Endothelial cell of umbilical vein (primary cell): ENCODE data around the gene ABTB1. TPM values are rescaled to one million over a fixed set of nuclear protein-coding genes. Genes with fewer than 3 reads are reported as not detected.

Experiments
- BruUV-seq: library from RNA; stranded (reverse); fragments of 400-500 nt; replicated peaks from 2 replicates; lab custom pipeline; 2021; lab: Mats Ljungman, UMichigan
- CTCF ChIA-PET: fragments of 300-600, 350-600 bp; sonication (Branson Sonifier 250); formaldehyde crosslinking; loops from one replicate; lab custom pipeline; 2021; ENCODE audit warnings: antibody characterized with exemption, inconsistent platforms; lab: Charles Lee
- POLR2A ChIA-PET: fragments of 300-600, 350-600 bp; sonication (Branson Sonifier 250); formaldehyde crosslinking; loops from one replicate; lab custom pipeline; 2021; ENCODE audit warnings: antibody characterized with exemption, inconsistent platforms; lab: Charles Lee
- DNase-seq: peaks from one replicate; pipeline ENCODE4 v3.0.0-alpha.2; 2011; ENCODE audit warnings: low read depth, low spot score
- FAIRE-seq: peaks from 2 replicates; lab custom pipeline; 2011; peaks lifted over from hg19 to GRCh38; lab: Jason Lieb, UNC
- H2AFZ ChIP-seq: 2 replicates; pipeline ENCODE4 v1.6.0; 2012; ENCODE audit warnings: low read depth, low read length, control low read depth, inconsistent platforms
- H3K27ac ChIP-seq: 2 replicates; pipeline ENCODE4 v1.5.1; 2011; ENCODE audit warnings: low read depth, mild to moderate bottlenecking, control low read depth, low read length, moderate library complexity; ENCODE audit not compliant: insufficient read depth
- H3K27me3 ChIP-seq, 2 experiments: 2 replicates each; pipeline versions ENCODE4 v1.6.0 to v1.6.1; 2011; ENCODE audit warnings: low read length in 2 of 2, mixed read lengths in 1 of 2; ENCODE audit not compliant: control insufficient read depth in 2 of 2, insufficient read depth in 2 of 2
- H3K36me3 ChIP-seq, 2 experiments: 2 replicates in 1 of 2; 3 replicates in 1 of 2; pipeline ENCODE4 v1.5.1; 2011; ENCODE audit warnings: low read length in 2 of 2, mild to moderate bottlenecking in 1 of 2, moderate library complexity in 1 of 2; ENCODE audit not compliant: control insufficient read depth in 2 of 2, insufficient read depth in 2 of 2; ENCODE audit errors: extremely low read depth in 1 of 2
- H3K4me1 ChIP-seq: 3 replicates; pipeline ENCODE4 v1.5.1; 2011; ENCODE audit warnings: mild to moderate bottlenecking, low read length; ENCODE audit not compliant: control insufficient read depth, insufficient read depth; ENCODE audit errors: extremely low read depth
- H3K4me2 ChIP-seq: 2 replicates; pipeline ENCODE4 v1.6.1; 2011; ENCODE audit warnings: low read length, control low read depth, mixed read lengths; ENCODE audit not compliant: insufficient read depth
- H3K4me3 ChIP-seq, 3 experiments: fragments of 200-600 bp in 1 of 3; sonication (generic), shearing (Covaris generic) in 1 of 3; replicated peaks in 1 of 3; 2 replicates each; pipeline ENCODE4 v1.5.1; 2011 to 2016; ENCODE audit warnings: control low read depth in 3 of 3, low read length in 3 of 3, mild to moderate bottlenecking in 2 of 3, inconsistent platforms in 1 of 3, low read depth in 1 of 3, moderate library complexity in 1 of 3; ENCODE audit not compliant: insufficient read depth in 1 of 3
- H3K79me2 ChIP-seq: 2 replicates; pipeline ENCODE4 v1.6.0; 2012; ENCODE audit warnings: low read length, inconsistent platforms; ENCODE audit not compliant: control insufficient read depth, insufficient read depth
- H3K9ac ChIP-seq: replicated peaks from 2 replicates; pipeline ENCODE3; 2011; ENCODE audit warnings: low read length, control low read depth; ENCODE audit not compliant: insufficient read depth; ENCODE audit errors: extremely low read depth
- H3K9me1 ChIP-seq: replicated peaks from 3 replicates; pipeline ENCODE4 v1.6.0; 2011; ENCODE audit warnings: mild to moderate bottlenecking, low read length; ENCODE audit not compliant: control insufficient read depth, insufficient read depth; ENCODE audit errors: extremely low read depth
- H3K9me3 ChIP-seq: replicated peaks from 2 replicates; pipeline ENCODE4 v1.5.1; 2012; ENCODE audit warnings: low read length, inconsistent platforms; ENCODE audit not compliant: control insufficient read depth, insufficient read depth
- H4K20me1 ChIP-seq: replicated peaks from 2 replicates; pipeline ENCODE3; 2011; ENCODE audit warnings: mild to moderate bottlenecking, low read length; ENCODE audit not compliant: control insufficient read depth, insufficient read depth; ENCODE audit errors: extremely low read depth
- EZH2 ChIP-seq: IDR thresholded peaks from 2 replicates; pipeline ENCODE4 v1.6.1; 2012; ENCODE audit warnings: borderline replicate concordance, low read depth, mild to moderate bottlenecking, moderate library complexity, low read length, inconsistent platforms; ENCODE audit not compliant: severe bottlenecking
- FOS ChIP-seq: IDR thresholded peaks from 2 replicates; pipeline ENCODE4 v1.6.1; 2011; ENCODE audit warnings: mild to moderate bottlenecking, low read length, moderate library complexity, borderline replicate concordance; ENCODE audit not compliant: insufficient read depth
- GATA2 ChIP-seq: IDR thresholded peaks from 2 replicates; pipeline ENCODE4 v1.7.0; 2011; ENCODE audit warnings: low read depth, mild to moderate bottlenecking, moderate library complexity, mixed read lengths, low read length; ENCODE audit not compliant: insufficient read length, insufficient read depth
- JUN ChIP-seq: IDR thresholded peaks from 2 replicates; pipeline ENCODE4 v1.6.1; 2011; ENCODE audit warnings: borderline replicate concordance, low read depth; ENCODE audit not compliant: insufficient read length, insufficient read depth
- MYC ChIP-seq: IDR thresholded peaks from one replicate; pipeline ENCODE4 v1.6.1; 2011; ENCODE audit warnings: mild to moderate bottlenecking, low read depth, low read length
- POLR2A ChIP-seq: IDR thresholded peaks from 2 replicates; pipeline ENCODE4 v1.6.1; 2012; ENCODE audit warnings: low read depth, mild to moderate bottlenecking, control low read depth, low read length
- POLR2AphosphoS5 ChIP-seq: IDR thresholded peaks from 2 replicates; pipeline ENCODE4 v1.6.1; 2012; ENCODE audit warnings: low read depth, mild to moderate bottlenecking, control low read depth, low read length, moderate library complexity; ENCODE audit not compliant: insufficient read depth
- dilution Hi-C: fragments of 300-500 bp; cut with MboI; formaldehyde crosslinking; loops from one replicate; pipeline ENCODE4 v1.15.0; 2019; ENCODE audit warnings: low sequenced_read_pairs; ENCODE audit not compliant: extremely low pct_ligation_motif_present
- intact Hi-C: fragments of 100-400 bp; cut with micrococcal nuclease; formaldehyde crosslinking; loops from one replicate; pipeline ENCODE4 v1.10.0; 2022
- polyA plus RNA-seq, 4 experiments: library from polyadenylated mRNA; depleted of rRNA in 3 of 4; stranded (reverse) in 3 of 4; unstranded in 1 of 4; fragments of >200 nt; gene quantifications; 2 replicates each; pipeline versions ENCODE4 v1.2.1 to v1.2.3, GENCODE V29; 2011 to 2012; ENCODE audit warnings: missing spikeins in 1 of 4
- total RNA-seq: library from RNA; stranded (reverse); gene quantifications from 2 replicates; pipeline ENCODE4 v1.2.3, GENCODE V29; 2021
- TF ChIP-seq, protein P1 (sequence below): IDR thresholded peaks from 2 replicates; pipeline ENCODE4 v1.6.1; 2011; ENCODE audit not compliant: insufficient read depth, insufficient read length
- TF ChIP-seq, protein P2 (sequence below), 2 donors: IDR thresholded peaks; 1 replicate in 1 of 2; 2 replicates in 1 of 2; pipeline ENCODE4 v1.5.1; 2011; ENCODE audit warnings: low read length in 2 of 2, mild to moderate bottlenecking in 2 of 2, moderate library complexity in 2 of 2, control low read depth in 1 of 2, inconsistent platforms in 1 of 2, low read depth in 1 of 2; ENCODE audit not compliant: insufficient read depth in 1 of 2; ENCODE audit errors: extremely low read depth in 1 of 2

The ABTB1 gene
- total and polyA plus RNA-seq, 2 donors (not counting 3 experiments of a cell fraction or from before 2014, with no cell fraction given) = 15.2 to 25.1 TPM

- no peak overlapping the region for H3K9ac ChIP-seq
- POLR2A ChIA-PET = no interaction called here
- H3K4me1 ChIP-seq = peaks cover 5% of the 10 kb centered on the region
- dilution Hi-C loops (no loop called here), intact Hi-C loops (no loop called here)
- FAIRE-seq (no peak), DNase-seq (no peak)
- H4K20me1 ChIP-seq = no peaks in the 10 kb centered on the region
- TF ChIP-seq FOS (no peak), GATA2 (no peak), JUN (no peak), POLR2AphosphoS5 (no peak), EZH2 (no peak), MYC (no peak), POLR2A (no peak)
- TF ChIP-seq, protein P1, sequence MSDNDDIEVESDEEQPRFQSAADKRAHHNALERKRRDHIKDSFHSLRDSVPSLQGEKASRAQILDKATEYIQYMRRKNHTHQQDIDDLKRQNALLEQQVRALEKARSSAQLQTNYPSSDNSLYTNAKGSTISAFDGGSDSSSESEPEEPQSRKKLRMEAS = no peak
- TF ChIP-seq, protein P2, sequence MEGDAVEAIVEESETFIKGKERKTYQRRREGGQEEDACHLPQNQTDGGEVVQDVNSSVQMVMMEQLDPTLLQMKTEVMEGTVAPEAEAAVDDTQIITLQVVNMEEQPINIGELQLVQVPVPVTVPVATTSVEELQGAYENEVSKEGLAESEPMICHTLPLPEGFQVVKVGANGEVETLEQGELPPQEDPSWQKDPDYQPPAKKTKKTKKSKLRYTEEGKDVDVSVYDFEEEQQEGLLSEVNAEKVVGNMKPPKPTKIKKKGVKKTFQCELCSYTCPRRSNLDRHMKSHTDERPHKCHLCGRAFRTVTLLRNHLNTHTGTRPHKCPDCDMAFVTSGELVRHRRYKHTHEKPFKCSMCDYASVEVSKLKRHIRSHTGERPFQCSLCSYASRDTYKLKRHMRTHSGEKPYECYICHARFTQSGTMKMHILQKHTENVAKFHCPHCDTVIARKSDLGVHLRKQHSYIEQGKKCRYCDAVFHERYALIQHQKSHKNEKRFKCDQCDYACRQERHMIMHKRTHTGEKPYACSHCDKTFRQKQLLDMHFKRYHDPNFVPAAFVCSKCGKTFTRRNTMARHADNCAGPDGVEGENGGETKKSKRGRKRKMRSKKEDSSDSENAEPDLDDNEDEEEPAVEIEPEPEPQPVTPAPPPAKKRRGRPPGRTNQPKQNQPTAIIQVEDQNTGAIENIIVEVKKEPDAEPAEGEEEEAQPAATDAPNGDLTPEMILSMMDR (IDR thresholded peaks at IDR 0.05; ENCODE audit: extremely low read depth in 1 of 2, insufficient read depth in 1 of 2, low read depth in 1 of 2, low read length in 2 of 2) = no peak
- no peaks in the 10 kb centered on the region for H3K27me3 ChIP-seq
- no peak overlapping the region for H3K4me2 ChIP-seq
- H3K79me2 ChIP-seq = no peaks in the 10 kb centered on the region
- H2AFZ ChIP-seq = no peak overlapping the region
- no peak overlapping the region for H3K27ac ChIP-seq
- no TSS peak for BruUV-seq
- H3K36me3 ChIP-seq = peaks cover 0 to 3% of the 10 kb centered on the region in 2 experiments
- CTCF ChIA-PET = interaction anchor here (1.4 kb wide), 1 partner anchor 8 kb away, joined by 3 read pairs; no protein-coding TSS in a partner anchor
- no peak overlapping the region for H3K4me3 ChIP-seq
- no peaks in the 10 kb centered on the region for H3K9me3 ChIP-seq
- H3K9me1 ChIP-seq = no peaks in the 10 kb centered on the region
Measured at GRCh38 chr3:127719369-127719768, 46.6 kb downstream of the ABTB1 start.
